ENCODE measurements around the gene CGNL1. TPM values are rescaled to one million over a fixed set of nuclear protein-coding genes. Genes with fewer than 3 reads are reported as not detected.

CGNL1 gene
- total and polyA plus RNA-seq, 10 of the 15 experiments (the other 5 are each of a cell fraction or from before 2014, with no cell fraction given) = under 0.01 to 0.27 (median 0.04) TPM; not detected in 3

DNA sequence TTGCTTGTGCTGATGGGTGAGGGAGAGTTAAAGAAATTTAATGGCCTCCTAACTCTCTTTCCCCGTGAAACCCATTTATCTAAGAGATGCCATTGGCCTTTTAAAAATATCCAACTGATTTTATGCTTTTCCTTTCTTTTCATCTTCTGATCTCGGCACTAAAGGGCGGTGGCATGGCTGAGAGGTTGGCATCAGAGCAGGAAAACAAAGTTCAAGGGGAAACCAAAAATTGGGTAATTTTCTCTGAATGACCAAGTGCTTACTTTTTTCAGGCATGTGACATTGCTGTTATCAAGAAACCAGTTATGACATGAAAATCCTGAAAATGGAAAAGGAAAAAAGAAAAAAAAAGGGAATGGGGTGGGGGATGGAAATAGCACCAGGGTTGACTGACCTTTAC, 3.2 kb downstream of the CGNL1 start:
- intact Hi-C loops (cut with micrococcal nuclease; ENCODE audit: unreplicated experiment) (no loop called here), in situ Hi-C loops (cut with MboI) (no loop called here)
- H3K79me2 ChIP-seq (ENCODE audit: control insufficient read depth, insufficient read depth, low read length) = no peaks in the 10 kb centered on the region
- no peak overlapping the region for H2AFZ ChIP-seq (ENCODE audit: control insufficient read depth, low read depth, low read length)
- POLR2A ChIA-PET = no interaction called here
- no peak overlapping the region for H3K9ac ChIP-seq (ENCODE audit: control insufficient read depth, insufficient read depth, low read length)
- DNase-seq (ENCODE audit: low read depth, low spot score) (no peak), ATAC-seq (no peak), FAIRE-seq (no peak)
- RAD21 ChIA-PET (ENCODE audit: unreplicated experiment) = no interaction called here
- SMC1A ChIA-PET (ENCODE audit: uncharacterized antibody, unreplicated experiment) = no interaction called here
- H4K20me1 ChIP-seq (ENCODE audit: control insufficient read depth, insufficient read depth) = no peaks in the 10 kb centered on the region
- no peak overlapping the region for H3K27ac ChIP-seq (ENCODE audit: control insufficient read depth, insufficient read depth)
- TF ChIP-seq SMC3 (IDR thresholded peaks at IDR 0.05; ENCODE audit: borderline replicate concordance, low read length) (no peak), CREB1 (IDR thresholded peaks at IDR 0.05; ENCODE audit: low read depth) (no peak), CBFB (IDR thresholded peaks at IDR 0.05; ENCODE audit: low read depth) (no peak), IKZF1 (conservative IDR thresholded peaks at IDR 0.05) (no peak), GABPA (IDR thresholded peaks at IDR 0.05; ENCODE audit: low read depth) (no peak), ZNF24 (IDR thresholded peaks at IDR 0.05) (no peak), MEF2A (IDR thresholded peaks at IDR 0.05; ENCODE audit: insufficient read depth, low read depth, low read length) (no peak), ZBED1 (IDR thresholded peaks at IDR 0.05; ENCODE audit: borderline replicate concordance) (no peak), YBX1 (IDR thresholded peaks at IDR 0.05) (no peak), TARDBP (IDR thresholded peaks at IDR 0.05; ENCODE audit: borderline replicate concordance) (no peak), MXI1 (IDR thresholded peaks at IDR 0.05; ENCODE audit: low read depth, low read length) (no peak), RBBP5 (conservative IDR thresholded peaks at IDR 0.05) (no peak), RAD51 (IDR thresholded peaks at IDR 0.05) (no peak), STAT3 (IDR thresholded peaks at IDR 0.05; ENCODE audit: low read depth, low read length) (no peak), BACH1 (IDR thresholded peaks at IDR 0.05; ENCODE audit: borderline replicate concordance) (no peak)
- TF ChIP-seq, protein P1, sequence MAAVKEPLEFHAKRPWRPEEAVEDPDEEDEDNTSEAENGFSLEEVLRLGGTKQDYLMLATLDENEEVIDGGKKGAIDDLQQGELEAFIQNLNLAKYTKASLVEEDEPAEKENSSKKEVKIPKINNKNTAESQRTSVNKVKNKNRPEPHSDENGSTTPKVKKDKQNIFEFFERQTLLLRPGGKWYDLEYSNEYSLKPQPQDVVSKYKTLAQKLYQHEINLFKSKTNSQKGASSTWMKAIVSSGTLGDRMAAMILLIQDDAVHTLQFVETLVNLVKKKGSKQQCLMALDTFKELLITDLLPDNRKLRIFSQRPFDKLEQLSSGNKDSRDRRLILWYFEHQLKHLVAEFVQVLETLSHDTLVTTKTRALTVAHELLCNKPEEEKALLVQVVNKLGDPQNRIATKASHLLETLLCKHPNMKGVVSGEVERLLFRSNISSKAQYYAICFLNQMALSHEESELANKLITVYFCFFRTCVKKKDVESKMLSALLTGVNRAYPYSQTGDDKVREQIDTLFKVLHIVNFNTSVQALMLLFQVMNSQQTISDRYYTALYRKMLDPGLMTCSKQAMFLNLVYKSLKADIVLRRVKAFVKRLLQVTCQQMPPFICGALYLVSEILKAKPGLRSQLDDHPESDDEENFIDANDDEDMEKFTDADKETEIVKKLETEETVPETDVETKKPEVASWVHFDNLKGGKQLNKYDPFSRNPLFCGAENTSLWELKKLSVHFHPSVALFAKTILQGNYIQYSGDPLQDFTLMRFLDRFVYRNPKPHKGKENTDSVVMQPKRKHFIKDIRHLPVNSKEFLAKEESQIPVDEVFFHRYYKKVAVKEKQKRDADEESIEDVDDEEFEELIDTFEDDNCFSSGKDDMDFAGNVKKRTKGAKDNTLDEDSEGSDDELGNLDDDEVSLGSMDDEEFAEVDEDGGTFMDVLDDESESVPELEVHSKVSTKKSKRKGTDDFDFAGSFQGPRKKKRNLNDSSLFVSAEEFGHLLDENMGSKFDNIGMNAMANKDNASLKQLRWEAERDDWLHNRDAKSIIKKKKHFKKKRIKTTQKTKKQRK (IDR thresholded peaks at IDR 0.05; ENCODE audit: low read depth, low read length) = no peak
- TF ChIP-seq, protein P2, sequence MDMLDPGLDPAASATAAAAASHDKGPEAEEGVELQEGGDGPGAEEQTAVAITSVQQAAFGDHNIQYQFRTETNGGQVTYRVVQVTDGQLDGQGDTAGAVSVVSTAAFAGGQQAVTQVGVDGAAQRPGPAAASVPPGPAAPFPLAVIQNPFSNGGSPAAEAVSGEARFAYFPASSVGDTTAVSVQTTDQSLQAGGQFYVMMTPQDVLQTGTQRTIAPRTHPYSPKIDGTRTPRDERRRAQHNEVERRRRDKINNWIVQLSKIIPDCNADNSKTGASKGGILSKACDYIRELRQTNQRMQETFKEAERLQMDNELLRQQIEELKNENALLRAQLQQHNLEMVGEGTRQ (IDR thresholded peaks at IDR 0.05; ENCODE audit: borderline replicate concordance, low read depth, low read length) = no peak
- TF ChIP-seq, protein P3, sequence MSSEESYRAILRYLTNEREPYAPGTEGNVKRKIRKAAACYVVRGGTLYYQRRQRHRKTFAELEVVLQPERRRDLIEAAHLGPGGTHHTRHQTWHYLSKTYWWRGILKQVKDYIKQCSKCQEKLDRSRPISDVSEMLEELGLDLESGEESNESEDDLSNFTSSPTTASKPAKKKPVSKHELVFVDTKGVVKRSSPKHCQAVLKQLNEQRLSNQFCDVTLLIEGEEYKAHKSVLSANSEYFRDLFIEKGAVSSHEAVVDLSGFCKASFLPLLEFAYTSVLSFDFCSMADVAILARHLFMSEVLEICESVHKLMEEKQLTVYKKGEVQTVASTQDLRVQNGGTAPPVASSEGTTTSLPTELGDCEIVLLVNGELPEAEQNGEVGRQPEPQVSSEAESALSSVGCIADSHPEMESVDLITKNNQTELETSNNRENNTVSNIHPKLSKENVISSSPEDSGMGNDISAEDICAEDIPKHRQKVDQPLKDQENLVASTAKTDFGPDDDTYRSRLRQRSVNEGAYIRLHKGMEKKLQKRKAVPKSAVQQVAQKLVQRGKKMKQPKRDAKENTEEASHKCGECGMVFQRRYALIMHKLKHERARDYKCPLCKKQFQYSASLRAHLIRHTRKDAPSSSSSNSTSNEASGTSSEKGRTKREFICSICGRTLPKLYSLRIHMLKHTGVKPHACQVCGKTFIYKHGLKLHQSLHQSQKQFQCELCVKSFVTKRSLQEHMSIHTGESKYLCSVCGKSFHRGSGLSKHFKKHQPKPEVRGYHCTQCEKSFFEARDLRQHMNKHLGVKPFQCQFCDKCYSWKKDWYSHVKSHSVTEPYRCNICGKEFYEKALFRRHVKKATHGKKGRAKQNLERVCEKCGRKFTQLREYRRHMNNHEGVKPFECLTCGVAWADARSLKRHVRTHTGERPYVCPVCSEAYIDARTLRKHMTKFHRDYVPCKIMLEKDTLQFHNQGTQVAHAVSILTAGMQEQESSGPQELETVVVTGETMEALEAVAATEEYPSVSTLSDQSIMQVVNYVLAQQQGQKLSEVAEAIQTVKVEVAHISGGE (CRISPR knock-in tag; IDR thresholded peaks at IDR 0.05) = no peak
- peaks cover 3 to 11% of the 10 kb centered on the region in 2 experiments for H3K27me3 ChIP-seq (replicated peaks in 1 of 2; ENCODE audit: control insufficient read depth in 2 of 2, insufficient read depth in 2 of 2, low read length in 1 of 2)
- H3K36me3 ChIP-seq (ENCODE audit: control insufficient read depth in 2 of 2, insufficient read depth in 2 of 2, low read length in 1 of 2) = no peaks in the 10 kb centered on the region
- H3K4me3 ChIP-seq = no peak overlapping the region
- H3K4me2 ChIP-seq (ENCODE audit: control insufficient read depth, insufficient read depth) = no peak overlapping the region
- H3K9me3 ChIP-seq (replicated peaks; ENCODE audit: control insufficient read depth, insufficient read depth, low read length) = no peaks in the 10 kb centered on the region
- BruUV-seq (replicated peaks) = no TSS peak
- CTCF ChIA-PET = no interaction called here
- H3K4me1 ChIP-seq (ENCODE audit: control insufficient read depth, insufficient read depth, low read length) = no peaks in the 10 kb centered on the region
- WGBS (ENCODE audit: insufficient coverage, insufficient replicate concordance, low lambda C conversion rate, missing lambda C conversion rate) = 18% methylated on average over 3 of the region's 3 CpGs

Measured in GM12878 (cell line).